HG03097 (cell line): ENCODE data around the gene DYRK1B.

Source experiments
- ATAC-seq: cut with Tn5 transposase; IDR thresholded peaks from one replicate; pipeline ENCODE4 v1.9.1; 2021; ENCODE audit not compliant: unreplicated experiment, low FRiP score

DYRK1B gene

DNA sequence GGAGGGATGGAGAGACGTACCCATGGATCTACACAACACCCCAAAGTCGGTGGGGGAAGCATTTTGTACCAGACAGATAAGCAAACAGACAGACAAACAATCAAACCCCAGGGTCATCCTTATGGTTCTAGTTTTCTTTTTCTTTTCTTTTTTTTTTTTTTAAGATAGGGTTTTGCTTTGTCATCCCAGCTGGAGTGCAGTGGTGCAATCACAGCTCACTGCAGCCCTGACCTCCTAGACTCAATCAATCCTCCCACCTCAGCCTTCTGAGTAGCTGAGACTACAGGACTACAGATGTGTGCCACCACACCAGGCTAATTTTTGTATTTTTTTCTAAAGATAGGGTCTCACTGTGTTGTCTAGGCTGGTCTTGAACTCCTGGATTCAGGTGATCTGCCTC, 30.2 kb upstream of the DYRK1B start:
- no peak for ATAC-seq

DNA sequence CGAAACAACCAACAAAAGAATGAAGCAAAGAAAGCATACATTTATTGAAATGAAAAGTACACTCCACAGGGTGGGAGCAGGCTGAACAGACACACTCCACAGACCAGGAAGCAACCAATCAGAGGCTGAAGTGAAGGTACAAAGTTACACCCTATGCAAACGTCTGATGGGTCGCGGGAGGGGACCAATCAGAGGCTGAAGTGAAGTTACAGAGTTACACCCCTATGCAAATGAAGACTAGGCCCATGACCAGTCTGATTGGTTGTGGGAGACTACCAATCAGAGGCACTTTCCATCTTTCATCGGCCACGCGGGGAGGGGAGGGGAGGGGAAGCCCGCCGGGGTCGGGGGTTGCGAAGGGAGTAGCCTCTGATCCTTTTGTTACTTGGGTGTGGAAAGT, 24.6 kb upstream of the DYRK1B start:
- no peak for ATAC-seq

DNA sequence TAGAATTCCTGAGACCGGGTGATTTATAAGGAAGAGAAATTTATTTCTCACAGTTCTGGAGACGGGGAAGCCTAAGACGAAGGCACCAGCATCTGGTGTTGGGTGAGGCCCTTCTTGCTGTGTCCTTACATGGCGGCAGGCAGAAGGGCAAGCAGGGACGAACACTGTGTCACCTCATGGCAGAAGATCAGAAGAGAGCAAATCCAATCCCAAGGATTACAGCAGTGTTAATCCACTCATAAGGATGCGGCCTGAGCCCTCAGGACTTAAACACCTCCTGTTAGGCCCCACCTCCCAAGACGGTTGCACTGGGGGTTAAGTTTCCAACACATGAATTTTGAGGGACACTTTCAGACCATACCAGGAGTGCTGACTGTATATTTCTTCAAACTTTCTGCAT, 18.9 kb upstream of the DYRK1B start:
- ATAC-seq: no peak

DNA sequence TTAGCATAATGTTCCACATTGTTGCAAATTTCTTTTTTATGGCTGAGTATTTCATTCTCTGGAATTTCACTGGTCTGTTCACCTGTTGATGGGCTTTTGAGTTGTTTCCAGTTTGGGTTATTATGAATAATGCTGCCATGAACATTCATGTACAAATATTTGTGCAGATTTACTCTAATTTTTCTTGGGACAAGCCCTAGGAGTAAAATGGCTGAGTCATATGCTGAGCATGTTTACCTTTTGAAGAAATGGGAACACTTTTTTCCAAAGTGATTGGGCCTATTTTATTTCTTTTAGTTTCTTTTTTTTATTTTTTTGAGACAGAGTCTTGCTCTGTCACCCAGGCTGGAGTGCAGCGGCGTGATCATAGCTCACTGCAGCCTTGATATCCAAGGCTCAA, 16.9 kb upstream of the DYRK1B start:
- no peak for ATAC-seq

DNA sequence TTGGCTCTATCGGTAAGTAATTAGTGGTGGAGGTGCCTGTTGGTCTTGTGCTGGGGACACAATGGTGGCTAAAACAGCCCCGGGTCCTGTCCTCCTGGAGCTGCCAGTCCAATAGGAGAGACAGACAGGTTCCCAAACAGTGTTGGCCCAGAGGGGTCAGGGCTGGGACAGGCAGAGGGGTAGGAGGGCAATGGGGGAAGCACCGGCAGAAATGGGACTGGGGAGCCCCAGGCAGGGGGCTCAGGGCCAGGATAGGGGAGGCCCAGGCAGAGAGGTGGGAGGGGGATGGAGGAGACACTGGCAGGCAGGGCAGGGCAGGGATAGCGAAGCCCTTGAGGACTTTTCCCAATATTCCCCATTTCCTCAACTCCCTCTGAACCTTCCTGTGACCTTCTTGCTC, 14.4 kb upstream of the DYRK1B start:
- no peak for ATAC-seq

DNA sequence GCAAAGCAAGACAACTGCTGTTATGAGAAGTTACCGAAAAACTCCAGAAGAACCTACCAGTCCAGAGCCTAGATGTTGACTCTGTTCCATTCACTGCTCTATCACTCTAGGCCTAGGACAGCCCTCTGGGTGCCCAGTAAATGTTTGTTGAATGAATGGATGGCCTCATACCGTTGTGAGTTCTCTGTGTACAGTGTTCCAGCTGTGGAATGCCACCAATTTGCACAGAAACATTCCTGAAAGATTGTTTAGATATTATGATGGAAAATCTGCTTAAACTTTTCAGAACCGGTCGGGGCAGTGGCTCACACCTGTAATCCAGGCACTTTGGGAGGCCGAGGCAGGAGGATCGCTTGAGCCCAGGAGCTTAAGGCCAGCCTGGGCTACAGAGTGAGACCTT, 13.6 kb upstream of the DYRK1B start:
- ATAC-seq: no peak

DNA sequence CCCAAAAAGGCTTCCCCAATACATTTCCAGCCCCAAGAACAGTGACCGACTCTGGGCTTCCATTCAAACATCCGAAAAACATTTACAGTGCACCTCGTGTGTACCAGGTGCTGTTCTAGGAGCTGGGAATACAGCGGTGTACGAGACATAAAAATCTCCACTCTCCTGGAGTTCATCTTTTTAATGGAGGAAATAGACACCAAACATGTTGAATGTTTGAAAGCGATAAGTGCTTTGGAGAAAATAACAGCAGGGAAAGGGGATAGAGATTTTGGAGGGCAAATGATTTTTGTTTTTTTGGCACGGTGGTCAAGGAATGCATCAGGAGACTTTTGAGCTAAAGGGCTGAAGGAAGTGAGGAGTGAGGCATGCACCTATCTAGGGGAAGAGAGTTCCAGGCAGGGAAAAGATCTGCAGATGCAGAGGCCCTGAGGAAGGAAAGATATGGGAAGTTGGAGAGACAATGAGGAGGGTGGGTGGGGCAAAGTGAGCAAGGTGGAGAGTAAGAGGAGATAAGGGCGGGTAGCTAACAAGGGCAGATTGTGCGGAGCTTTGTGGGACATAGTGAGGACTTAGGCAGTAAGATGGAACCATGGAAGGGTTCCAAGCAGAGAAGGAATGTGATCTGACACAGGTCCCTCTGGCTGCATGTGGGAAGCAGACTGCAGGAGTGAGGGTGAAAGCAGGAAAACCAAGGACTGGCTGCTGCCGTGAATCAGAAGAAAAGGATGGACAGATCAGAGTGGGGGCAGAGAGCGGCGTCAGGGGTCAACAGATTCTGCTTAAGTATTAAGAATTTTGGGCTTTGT, 12.9 kb upstream of the DYRK1B start:
- peak; percentile 6 for ATAC-seq

DNA sequence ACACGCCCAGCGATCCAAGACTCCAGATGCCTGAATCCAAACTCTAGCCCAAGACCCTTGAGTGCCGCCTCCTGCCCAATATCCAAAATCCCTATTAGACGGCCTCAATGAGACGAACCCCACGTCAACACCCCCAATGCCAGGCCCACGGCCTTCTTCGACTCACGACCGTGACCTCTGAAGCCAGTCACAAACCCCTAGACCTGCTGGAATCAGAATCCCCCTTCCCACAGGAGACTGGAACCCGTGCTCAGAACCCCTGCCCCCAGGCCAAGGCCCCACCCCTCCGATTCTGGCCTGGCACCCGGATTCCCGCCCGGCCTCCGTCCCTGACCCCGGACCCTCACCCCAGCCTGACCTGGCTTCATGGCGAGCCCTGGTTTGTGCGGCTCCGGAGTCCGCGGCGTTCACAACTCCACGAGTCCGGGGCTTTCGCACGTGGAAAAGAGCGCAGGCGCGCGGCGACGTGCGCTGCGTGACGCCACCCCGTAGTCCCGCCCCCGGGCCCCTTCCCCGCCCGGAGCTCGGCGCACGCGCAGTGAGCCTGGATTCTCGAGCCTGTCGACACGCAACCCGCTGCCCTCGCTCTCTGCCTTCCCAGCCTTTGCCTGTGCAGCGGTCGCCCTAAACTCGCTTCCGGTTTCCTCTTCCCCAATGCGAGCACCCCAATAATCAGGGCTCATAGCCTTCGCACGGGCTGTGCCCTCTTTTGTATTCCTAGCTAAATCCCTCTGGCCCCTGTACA, 12.1 kb upstream of the DYRK1B start, which contains the start of gene FBL:
TSS of gene FBL (minus strand) at position 447 of the 745 bp plus-strand sequence. CDS start at position 368, 79 bp downstream.
- peak; percentile 76 for ATAC-seq

DNA sequence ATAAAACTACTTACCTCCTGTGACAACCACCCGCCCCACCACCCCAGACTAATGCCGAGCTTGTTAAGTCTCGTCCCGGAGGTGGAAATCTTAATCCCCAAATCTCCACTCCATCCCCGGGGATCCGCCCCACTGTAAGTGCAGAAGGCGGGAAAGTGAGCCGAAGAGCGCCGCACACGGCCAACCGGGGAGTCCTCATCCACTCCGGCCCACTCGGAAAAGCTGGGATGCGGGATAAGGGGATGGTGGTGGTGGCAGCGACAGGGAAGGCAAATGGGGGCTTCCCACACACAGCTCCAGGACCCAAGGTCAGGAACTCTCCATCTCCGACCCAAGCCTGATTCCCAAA, 11.6 kb upstream of the DYRK1B start:
- ATAC-seq: no peak

DNA sequence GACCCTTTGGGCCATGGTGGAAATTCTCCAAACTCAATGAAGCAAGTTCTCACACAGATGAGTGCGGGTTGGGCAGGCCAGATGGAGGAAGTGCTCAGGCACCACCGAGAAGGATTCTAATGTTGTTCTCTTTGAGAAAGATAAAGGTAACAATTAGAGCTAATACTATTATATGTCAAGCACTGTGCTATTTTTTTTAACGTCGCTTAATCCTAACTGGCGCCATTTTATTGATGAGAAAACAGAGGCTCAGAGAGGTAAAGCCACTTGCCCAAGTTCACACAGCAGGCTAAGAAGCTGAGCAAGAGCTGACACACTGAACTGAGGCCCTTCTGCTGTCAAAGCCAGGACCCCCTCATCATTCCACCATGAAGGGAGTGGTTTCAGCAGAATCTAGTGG, 11.2 kb upstream of the DYRK1B start:
- ATAC-seq: no peak

DNA sequence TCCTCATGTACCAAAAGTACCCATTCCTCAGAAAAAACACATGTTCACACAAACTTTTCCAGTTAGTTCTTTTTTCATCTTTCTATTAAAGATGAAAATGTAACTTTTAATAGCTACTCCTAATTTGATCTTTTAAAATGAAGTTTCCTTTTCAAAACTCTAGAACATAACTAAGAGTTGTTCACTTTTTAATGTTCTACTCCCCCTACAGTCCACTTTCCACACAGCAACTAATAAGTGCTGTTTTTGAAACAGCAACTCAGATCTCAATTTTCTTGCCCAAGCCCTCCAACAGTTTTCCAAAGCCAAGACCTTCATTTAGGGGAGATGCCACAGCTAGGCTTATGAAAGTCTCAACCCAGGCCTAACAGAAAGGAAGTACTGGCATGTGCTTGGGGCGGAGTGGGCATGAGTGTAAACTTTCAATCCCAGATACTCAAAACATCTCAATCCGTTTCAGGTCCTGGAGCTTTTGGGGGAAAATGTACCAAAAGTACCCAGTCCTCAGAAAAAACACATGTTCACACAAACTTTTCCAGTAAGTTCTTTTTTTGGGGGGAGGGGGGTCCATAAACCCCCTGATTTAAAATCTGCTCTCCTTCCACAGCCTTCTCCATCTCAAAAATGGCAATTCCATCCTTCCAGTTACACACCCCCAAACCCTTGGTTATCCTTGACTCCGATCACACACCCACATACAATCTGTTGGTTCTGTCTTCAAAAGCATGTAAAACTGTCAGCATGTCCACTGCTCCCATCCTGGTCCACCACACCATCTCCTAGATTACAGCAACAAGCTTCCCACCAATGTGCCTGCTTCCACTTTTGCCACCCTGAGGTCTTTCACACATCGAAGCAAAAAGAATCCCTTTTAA, 10.2 kb upstream of the DYRK1B start:
- no peak for ATAC-seq

DNA sequence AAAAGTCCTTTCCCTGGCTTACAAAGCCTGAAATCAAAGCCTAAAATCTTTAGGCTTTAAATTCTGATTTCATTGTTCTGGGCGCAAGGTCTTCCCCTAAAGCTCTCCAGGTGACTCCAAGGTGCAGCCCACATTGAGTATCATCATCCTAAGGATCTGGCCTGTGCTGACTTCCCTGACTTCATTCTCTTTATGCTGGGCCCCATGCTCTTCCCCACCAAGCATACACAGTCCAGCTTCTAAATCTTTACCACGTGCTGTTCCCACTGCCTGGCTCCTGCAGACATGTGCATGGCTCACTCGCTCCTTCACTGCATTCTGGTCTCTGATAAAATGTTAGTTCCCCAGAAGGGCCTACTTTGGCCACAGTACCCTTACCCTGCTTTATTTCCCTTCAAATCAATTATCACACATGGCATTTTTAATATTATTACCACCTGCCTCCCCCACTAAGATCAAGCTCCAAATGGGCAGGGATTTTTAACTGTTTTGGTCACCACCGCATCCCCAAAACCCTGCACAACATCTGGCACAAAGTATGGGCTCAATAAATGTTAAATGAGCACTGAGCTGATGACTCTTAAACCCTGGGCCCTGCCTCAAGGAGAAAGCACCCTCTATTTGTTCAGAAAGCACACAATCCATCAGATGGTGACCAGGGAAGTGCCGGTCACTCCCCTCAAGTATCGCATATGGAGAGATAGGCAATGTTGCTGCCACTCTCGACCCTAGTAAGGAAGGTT, 8.9 kb upstream of the DYRK1B start:
- ATAC-seq: no peak

DNA sequence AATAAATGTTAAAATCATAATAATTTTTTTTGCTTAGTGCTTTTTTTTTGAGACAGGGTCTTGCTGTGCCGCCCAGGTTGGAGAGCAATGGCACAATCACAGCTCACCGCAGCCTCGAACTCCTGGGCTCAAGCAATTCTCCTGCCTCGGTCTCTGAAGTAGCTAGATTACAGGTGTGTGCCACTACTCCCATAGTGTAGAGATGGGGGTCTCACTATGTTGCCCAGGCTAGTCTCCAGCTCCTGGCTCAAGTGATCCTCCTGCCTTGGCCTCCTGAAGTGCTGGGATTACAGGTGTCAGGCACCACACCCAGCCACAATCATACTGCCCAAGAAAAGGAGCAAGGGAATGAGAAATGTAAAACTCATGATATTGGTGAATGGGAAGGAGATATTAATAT, 7.1 kb upstream of the DYRK1B start:
- no peak for ATAC-seq

DNA sequence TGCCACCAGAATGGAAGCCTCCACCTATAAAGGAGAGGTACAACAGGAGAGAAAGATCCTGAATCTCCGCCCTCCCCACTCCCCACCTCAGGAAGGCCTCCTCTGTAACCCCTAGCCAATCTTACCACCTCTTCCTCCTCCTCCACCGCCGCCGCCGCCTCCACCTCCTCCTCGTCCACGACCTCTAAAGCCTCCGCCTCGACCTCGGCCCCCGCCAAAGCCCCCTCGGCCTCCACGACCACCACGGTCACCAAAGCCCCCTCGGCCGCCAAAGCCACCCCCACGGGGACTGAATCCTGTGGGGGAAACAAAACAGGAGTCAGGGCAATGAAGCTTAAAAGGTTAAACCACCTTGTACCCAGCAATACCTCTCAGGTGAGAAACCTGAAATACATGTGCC, 6.5 kb upstream of the DYRK1B start:
- no peak for ATAC-seq

DNA sequence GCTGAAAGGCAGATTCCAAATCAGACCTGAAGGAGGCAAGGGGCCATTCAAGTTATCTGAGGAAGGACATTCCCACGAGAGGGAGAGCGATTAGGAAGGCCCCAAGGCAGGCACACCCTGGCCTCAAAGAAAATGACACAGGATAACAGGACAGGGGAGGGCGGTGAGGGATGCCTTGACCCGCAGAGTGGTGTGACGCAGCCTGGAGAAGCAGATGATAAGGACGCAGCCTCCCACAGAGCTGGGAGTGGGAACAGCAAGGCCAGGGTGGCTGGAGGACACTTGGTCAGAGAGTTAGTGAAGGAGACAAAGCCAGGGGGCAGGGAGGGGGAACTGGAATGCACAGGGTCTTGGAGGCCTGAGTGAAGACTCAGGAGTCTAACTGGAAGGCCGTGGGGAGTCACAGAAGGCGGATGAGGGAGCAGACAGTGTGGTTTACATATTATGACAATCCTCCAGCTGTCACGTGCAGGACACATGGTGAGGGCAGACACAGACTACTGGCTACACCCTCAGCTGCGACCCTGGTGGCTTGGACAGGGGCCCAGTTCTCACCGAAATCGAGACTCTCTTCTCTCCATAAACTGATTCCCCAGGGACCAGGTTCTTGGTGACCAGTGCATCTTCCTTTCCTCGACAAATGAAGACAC, 5.8 kb upstream of the DYRK1B start:
- ATAC-seq: no peak

DNA sequence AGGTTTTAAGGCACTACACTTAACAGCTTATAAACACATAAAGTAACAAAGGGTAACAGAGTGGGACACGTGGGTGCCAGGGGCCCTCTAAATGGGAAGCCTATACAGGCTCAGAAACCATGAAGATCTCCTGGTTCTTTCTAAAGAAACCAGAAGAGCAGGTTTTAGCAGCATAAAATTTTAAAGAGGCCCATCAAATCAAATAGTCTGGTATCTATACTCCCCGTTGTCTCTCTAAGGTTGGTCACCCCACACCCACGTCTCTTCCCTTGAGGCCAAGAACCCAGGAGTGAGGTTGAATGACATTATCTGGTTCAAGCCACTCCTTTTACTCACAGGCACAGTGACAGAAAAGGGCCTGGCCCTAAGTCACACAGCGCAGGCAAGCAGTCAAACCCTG, 4.6 kb upstream of the DYRK1B start:
- ATAC-seq: no peak

DNA sequence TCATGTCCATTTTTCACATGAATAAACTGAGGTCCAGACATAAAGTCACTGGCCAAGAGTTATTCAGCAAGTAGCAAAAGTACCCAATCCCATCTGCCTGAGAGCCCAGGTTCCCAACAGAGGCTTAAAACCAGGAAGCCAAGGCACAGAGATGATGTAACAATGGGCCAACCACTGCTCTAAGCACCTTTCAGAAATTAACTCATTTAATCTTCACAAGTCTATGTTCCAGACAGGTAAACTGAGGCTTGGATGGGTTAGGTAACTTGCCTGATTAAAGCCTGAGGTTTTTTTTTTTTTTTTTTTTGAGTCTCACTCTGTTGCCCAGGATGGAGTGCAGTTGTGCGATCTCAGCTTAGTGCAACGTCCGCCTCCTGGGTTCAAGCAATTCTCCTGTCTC, 4.0 kb upstream of the DYRK1B start:
- no peak for ATAC-seq

DNA sequence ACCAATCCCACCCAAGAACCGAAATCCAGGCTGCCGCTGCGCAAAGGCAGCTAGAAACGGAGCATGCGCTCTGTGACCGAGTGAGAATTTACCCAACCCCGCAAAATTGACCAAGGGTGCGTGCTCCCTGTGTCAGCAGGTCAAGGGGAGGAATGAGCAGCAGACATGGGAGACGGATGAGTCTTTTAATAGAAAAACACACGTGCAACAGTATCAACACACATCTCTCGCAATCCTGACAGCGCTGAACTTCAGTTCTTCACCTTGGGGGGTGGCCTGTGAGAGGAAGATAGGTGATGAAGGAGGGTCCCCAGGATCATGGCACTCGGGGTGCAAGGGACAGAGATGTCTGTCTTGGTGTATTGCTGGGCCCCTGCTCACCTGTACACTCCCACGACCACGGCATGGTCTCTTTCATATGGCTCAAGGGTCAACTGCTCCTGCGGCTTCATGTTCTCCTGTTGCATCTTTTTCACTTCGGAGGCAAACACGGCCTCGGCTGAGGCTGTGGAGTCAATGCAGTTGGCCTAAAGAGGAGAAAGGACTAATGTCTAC, 402 bp upstream of the DYRK1B start:
- peak; percentile 42 for ATAC-seq

DNA sequence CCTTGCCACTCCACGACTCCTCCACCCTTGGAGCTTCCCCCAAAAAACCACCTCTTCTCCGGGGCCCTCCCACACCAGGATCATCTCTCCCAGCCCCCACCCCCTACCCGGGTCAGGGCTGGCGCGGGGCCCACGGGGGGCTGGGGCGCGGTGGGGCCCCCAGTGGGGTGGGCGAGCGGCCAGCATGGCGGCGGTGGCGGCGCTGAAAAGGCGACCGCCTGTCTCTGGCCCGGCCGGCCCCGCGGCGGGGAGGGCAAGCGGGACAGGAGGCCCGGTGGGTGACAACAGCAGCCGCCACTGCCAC, 850 bp downstream of the DYRK1B start:
- ATAC-seq: peak; percentile 10
